ENCODE data around the gene GALNT1. TPM values are rescaled to one million over a fixed set of nuclear protein-coding genes. Genes with fewer than 3 reads are reported as not detected.

Gene GALNT1
- total and polyA plus RNA-seq, 9 of the 15 experiments (the other 6 are each of a cell fraction or from before 2014, with no cell fraction given) = 14.4 to 54.1 (median 36.6) TPM

DNA sequence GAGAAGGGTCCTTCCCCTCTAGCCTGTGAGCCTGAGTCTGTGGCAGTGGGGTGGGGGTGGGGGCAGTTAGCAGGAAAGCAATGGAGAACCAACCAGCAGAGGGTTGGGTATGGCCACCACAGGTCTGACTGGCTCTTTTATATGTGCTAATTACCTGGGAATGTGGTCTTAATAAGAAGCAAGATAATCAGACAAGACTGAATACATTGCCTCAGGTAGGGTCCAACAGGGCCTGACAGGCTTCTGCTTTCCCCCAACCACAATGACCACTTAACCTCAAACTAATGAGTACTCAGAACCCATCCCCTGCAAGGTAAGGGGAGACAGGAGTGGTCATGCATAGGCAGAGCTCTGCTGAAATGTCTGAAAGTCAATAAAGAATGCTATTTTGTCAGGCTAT, 39.2 kb upstream of the GALNT1 start:
- CTCF ChIA-PET (ENCODE audit: low intra/inter-chr PET ratio) = no interaction called here
- no peak for ATAC-seq
- POLR2A ChIA-PET = no interaction called here

More for the DNA sequence above, 39.2 kb upstream of the GALNT1 start:
- Histone ChIP-seq H3K79me2 (ENCODE audit: control insufficient read depth, insufficient read depth, low read length) (no peaks in the 10 kb centered on the region), H4K20me1 (replicated peaks; ENCODE audit: control insufficient read depth, insufficient read depth, low read length) (no peaks in the 10 kb centered on the region), H3K4me2 (ENCODE audit: insufficient read depth, low read length) (no peak overlapping the region), H3K4me1 (replicated peaks in 1 of 2; ENCODE audit: control insufficient read depth in 2 of 2, insufficient read depth in 2 of 2, low read length in 2 of 2) (no peaks in the 10 kb centered on the region), H3K9ac (ENCODE audit: insufficient read depth in 1 of 2, low read depth in 2 of 2, low read length in 2 of 2) (no peak overlapping the region), H3K36me3 (ENCODE audit: control insufficient read depth, insufficient read depth, low read length) (no peaks in the 10 kb centered on the region), H2AFZ (ENCODE audit: low read depth, low read length) (no peak overlapping the region), H3K4me3 (no peak overlapping the region), H3K9me3 (replicated peaks; ENCODE audit: control insufficient read depth, insufficient read depth, low read depth, low read length) (no peaks in the 10 kb centered on the region), H3K9me1 (ENCODE audit: control insufficient read depth, insufficient read depth, low read length) (no peaks in the 10 kb centered on the region), H3K27ac (ENCODE audit: extremely low read depth, low read depth, low read length) (no peak overlapping the region), H3K27me3 (ENCODE audit: control insufficient read depth in 2 of 2, insufficient read depth in 2 of 2, low read length in 2 of 2) (peaks cover 0 to 8% of the 10 kb centered on the region in 2 experiments; a peak in 2 of 5 replicates)
- DNase-seq (ENCODE audit: extremely low read depth in 1 of 4, low spot score in 3 of 4) = no peak
- in situ Hi-C loops (cut with MboI) (no loop called here), intact Hi-C loops (cut with micrococcal nuclease) (no loop called here)
- no TSS peak for BruUV-seq (replicated peaks)
- TF ChIP-seq, protein P1, sequence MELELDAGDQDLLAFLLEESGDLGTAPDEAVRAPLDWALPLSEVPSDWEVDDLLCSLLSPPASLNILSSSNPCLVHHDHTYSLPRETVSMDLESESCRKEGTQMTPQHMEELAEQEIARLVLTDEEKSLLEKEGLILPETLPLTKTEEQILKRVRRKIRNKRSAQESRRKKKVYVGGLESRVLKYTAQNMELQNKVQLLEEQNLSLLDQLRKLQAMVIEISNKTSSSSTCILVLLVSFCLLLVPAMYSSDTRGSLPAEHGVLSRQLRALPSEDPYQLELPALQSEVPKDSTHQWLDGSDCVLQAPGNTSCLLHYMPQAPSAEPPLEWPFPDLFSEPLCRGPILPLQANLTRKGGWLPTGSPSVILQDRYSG (tag; conservative IDR thresholded peaks at IDR 0.05; ENCODE audit: low read depth) = no peak
- TF ChIP-seq, protein P2, sequence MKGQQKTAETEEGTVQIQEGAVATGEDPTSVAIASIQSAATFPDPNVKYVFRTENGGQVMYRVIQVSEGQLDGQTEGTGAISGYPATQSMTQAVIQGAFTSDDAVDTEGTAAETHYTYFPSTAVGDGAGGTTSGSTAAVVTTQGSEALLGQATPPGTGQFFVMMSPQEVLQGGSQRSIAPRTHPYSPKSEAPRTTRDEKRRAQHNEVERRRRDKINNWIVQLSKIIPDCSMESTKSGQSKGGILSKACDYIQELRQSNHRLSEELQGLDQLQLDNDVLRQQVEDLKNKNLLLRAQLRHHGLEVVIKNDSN (CRISPR knock-in tag; IDR thresholded peaks at IDR 0.05) = no peak
- TF ChIP-seq TAL1 (IDR thresholded peaks at IDR 0.05) (no peak), TCF3 (CRISPR knock-in tag; IDR thresholded peaks at IDR 0.05) (no peak), KDM5B (IDR thresholded peaks at IDR 0.05; ENCODE audit: insufficient replicate concordance, low read depth, low read length) (no peak), ZNF121 (CRISPR knock-in tag; conservative IDR thresholded peaks at IDR 0.05) (no peak), NBN (IDR thresholded peaks at IDR 0.05; ENCODE audit: low read depth) (no peak)
- TF ChIP-seq, protein P3, sequence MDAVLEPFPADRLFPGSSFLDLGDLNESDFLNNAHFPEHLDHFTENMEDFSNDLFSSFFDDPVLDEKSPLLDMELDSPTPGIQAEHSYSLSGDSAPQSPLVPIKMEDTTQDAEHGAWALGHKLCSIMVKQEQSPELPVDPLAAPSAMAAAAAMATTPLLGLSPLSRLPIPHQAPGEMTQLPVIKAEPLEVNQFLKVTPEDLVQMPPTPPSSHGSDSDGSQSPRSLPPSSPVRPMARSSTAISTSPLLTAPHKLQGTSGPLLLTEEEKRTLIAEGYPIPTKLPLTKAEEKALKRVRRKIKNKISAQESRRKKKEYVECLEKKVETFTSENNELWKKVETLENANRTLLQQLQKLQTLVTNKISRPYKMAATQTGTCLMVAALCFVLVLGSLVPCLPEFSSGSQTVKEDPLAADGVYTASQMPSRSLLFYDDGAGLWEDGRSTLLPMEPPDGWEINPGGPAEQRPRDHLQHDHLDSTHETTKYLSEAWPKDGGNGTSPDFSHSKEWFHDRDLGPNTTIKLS (IDR thresholded peaks at IDR 0.05; ENCODE audit: borderline replicate concordance, low read depth) = no peak
- TF ChIP-seq, protein P4, sequence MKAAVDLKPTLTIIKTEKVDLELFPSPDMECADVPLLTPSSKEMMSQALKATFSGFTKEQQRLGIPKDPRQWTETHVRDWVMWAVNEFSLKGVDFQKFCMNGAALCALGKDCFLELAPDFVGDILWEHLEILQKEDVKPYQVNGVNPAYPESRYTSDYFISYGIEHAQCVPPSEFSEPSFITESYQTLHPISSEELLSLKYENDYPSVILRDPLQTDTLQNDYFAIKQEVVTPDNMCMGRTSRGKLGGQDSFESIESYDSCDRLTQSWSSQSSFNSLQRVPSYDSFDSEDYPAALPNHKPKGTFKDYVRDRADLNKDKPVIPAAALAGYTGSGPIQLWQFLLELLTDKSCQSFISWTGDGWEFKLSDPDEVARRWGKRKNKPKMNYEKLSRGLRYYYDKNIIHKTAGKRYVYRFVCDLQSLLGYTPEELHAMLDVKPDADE (conservative IDR thresholded peaks at IDR 0.05; ENCODE audit: control insufficient read depth, low read depth, low read length) = no peak
- no peak for FAIRE-seq

All from K562 (cell line).